ENCODE measurements around the gene CHAT.

Gene CHAT

DNA sequence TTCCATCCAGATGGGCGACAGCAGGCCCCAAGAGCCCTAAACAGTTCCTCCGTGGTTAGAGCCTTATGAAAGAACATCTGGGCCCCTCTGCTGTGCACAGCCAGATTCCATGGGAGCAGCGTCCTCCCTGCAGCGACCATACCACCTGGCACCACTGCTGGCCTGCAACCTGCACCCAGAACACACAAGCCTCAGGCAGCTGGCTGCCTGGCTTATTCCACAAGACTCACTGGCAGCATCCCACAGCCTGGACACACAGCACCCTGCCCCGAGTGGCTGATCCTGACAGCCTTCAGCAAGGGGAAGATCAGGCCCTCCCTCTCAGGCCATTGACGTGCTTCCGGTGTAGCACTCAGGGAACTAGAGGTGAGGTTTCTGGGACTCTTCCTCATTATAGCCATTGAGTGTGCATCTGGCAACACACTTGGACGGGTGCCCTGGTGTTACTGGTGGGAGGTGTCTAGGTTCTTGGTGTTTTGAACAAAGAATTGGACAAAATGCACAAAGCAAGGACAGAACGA lies 41.2 kb upstream of the CHAT start:
- DNase-seq (ENCODE audit: low spot score), result no peak
- TF ChIP-seq, protein P1, sequence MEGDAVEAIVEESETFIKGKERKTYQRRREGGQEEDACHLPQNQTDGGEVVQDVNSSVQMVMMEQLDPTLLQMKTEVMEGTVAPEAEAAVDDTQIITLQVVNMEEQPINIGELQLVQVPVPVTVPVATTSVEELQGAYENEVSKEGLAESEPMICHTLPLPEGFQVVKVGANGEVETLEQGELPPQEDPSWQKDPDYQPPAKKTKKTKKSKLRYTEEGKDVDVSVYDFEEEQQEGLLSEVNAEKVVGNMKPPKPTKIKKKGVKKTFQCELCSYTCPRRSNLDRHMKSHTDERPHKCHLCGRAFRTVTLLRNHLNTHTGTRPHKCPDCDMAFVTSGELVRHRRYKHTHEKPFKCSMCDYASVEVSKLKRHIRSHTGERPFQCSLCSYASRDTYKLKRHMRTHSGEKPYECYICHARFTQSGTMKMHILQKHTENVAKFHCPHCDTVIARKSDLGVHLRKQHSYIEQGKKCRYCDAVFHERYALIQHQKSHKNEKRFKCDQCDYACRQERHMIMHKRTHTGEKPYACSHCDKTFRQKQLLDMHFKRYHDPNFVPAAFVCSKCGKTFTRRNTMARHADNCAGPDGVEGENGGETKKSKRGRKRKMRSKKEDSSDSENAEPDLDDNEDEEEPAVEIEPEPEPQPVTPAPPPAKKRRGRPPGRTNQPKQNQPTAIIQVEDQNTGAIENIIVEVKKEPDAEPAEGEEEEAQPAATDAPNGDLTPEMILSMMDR (conservative IDR thresholded peaks at IDR 0.05; ENCODE audit: low read depth), result no peak
- ChIA-PET CTCF (no interaction called here), POLR2A (ENCODE audit: low non-redundant PET) (no interaction called here)
- no peak overlapping the region for H3K27ac ChIP-seq

DNA sequence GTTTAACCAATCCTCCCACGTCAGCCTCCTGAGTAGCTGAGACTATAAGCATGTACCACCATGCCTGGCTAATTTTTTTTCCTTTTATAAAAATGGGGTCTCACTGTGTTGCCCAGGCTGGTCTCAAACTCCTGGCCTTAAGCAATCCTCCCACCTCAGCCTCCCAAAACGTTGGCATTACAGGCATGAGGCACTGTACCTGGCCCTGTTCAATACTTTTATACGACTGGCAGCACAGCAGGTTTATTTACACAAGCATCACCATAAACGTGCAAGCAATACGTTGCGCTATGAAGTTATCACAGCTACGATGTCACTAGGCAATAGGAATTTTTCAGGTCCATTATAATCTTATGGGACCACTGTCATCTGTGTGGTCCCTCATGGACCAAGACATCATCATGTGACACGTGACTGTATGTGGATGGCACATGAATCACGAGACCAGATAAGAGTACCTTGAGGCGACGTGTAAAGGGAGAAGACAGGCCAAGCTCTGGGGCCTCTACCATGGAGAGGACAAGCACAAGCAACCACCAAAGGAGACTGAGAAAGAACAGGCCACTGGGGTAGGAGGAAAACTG lies 38.3 kb upstream of the CHAT start:
- TF ChIP-seq, protein P1 (conservative IDR thresholded peaks at IDR 0.05; ENCODE audit: low read depth), result no peak
- CTCF ChIA-PET, result interaction anchor here (0.9 kb wide), 1 partner anchor 12 kb away, joined by 4 read pairs; no protein-coding TSS in a partner anchor

DNA sequence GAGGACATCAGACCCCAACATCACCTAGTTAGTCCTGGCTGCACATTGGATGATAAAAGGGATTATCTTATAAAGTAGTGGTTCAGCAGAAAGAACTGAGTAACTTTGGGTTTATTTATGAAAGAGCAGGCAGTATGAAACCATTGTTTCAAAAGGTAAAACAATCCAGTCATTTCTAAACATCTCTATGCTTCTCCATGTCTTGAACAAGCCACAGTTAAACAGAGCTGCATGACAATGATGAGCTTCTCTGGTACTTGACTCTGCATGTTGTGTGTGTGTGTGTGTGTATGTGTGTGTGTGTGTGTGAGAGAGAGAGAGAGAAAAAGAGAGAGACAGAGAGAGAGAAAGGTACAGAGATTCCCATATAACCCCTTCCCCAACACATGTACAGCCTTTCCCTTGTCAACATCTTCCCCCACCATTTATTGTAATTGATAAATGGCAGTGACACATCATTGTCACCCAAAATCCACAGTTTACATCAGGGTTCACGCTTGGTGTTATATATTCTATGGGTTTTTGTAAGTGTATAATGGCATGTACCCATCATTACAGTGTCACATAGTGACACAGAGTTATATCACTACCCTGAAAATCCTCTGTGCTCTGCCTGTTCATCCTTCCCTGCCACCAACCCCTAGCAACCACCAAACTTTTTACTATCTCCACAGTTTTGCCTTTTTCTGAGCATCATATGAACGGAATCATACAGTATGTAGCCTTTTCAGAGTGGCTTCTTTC lies 36.5 kb upstream of the CHAT start:
- ChIA-PET POLR2A (ENCODE audit: low non-redundant PET) (no interaction called here), CTCF (interaction anchor here (0.5 kb wide), 1 partner anchor 50 kb away, joined by 3 read pairs; no protein-coding TSS in a partner anchor)
- TF ChIP-seq, protein P1 (conservative IDR thresholded peaks at IDR 0.05; ENCODE audit: low read depth), result no peak
- no peak for DNase-seq (ENCODE audit: low spot score)
- H3K27ac ChIP-seq, result no peak overlapping the region

More for the DNA sequence above, 38.3 kb upstream of the CHAT start:
- no peak overlapping the region for H3K27ac ChIP-seq
- POLR2A ChIA-PET (ENCODE audit: low non-redundant PET), result no interaction called here
- DNase-seq (ENCODE audit: low spot score), result no peak

DNA sequence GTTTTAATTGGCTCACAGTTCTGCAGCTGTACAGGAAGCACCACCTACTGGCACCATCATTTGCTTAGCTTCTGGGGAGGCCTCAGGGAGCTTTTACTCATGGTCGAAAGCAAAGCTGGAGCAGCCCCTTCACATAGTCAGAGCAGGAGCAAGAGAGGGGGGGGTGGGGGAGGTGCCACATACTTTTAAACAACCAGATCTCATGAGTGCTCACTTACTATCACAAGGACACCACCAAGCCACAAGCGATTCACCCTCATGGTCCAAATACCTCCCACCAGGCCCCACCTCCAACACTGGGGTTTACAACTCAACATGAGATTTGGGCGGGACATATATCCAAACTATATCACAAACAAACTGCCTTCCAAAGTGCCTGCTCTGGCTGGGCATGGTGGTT lies 35.4 kb upstream of the CHAT start:
- TF ChIP-seq, protein P1 (conservative IDR thresholded peaks at IDR 0.05; ENCODE audit: low read depth), result no peak
- no peak overlapping the region for H3K27ac ChIP-seq
- ChIA-PET CTCF (no interaction called here), POLR2A (ENCODE audit: low non-redundant PET) (no interaction called here)
- DNase-seq (ENCODE audit: low spot score), result no peak

DNA sequence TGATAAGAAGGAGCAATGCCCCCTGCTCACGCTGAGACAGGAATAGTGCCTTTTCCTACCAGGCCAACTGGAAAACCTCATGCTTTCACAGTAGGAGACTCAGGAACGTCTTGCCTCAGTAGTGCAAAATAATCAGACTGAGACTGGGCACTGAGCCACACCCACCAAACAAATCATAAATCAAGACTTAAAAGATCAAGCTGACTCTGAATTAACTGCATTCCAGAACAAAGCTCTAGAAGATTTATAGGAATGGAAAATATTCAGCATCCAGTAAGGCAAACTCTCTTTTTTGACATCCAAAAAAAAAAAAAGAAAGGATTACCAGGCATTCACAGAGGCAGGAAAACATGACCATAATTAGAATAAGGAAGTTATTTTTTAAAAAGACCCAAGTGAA lies 34.2 kb upstream of the CHAT start:
- H3K27ac ChIP-seq, result no peak overlapping the region
- TF ChIP-seq, protein P1 (conservative IDR thresholded peaks at IDR 0.05; ENCODE audit: low read depth), result no peak
- ChIA-PET POLR2A (ENCODE audit: low non-redundant PET) (no interaction called here), CTCF (interaction anchor here (0.6 kb wide), 1 partner anchor 13 kb away, joined by 5 read pairs; no protein-coding TSS in a partner anchor)
- no peak for DNase-seq (ENCODE audit: low spot score)

DNA sequence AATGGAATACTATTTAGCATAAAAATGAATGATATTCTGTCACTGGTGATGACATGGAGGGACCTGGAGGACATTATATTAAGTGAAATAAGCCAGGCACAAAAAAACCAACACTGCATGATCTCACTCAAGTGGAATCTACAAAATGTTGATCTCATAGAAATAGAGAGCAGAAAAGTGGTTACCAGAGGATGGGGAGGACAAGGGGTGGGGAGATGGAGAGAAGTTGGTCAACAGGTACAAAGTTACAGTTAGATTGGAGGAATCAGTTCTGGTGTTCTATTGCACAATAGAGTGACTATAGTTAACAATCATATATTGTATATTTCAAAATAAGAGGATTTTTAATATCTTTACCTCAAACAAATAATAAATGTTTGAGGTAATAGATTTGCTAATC lies 28.4 kb upstream of the CHAT start:
- CTCF ChIA-PET, result no interaction called here
- POLR2A ChIA-PET (ENCODE audit: low non-redundant PET), result no interaction called here
- no peak for DNase-seq (ENCODE audit: low spot score)
- TF ChIP-seq, protein P1 (conservative IDR thresholded peaks at IDR 0.05; ENCODE audit: low read depth), result no peak
- no peak overlapping the region for H3K27ac ChIP-seq
